GM21390 (cell line): ENCODE results near the gene DLL1.

Experiments used
- ATAC-seq: cut with Tn5 transposase; IDR thresholded peaks from one replicate; pipeline ENCODE4 v1.9.1; 2021; ENCODE audit not compliant: unreplicated experiment

The DLL1 gene

DNA sequence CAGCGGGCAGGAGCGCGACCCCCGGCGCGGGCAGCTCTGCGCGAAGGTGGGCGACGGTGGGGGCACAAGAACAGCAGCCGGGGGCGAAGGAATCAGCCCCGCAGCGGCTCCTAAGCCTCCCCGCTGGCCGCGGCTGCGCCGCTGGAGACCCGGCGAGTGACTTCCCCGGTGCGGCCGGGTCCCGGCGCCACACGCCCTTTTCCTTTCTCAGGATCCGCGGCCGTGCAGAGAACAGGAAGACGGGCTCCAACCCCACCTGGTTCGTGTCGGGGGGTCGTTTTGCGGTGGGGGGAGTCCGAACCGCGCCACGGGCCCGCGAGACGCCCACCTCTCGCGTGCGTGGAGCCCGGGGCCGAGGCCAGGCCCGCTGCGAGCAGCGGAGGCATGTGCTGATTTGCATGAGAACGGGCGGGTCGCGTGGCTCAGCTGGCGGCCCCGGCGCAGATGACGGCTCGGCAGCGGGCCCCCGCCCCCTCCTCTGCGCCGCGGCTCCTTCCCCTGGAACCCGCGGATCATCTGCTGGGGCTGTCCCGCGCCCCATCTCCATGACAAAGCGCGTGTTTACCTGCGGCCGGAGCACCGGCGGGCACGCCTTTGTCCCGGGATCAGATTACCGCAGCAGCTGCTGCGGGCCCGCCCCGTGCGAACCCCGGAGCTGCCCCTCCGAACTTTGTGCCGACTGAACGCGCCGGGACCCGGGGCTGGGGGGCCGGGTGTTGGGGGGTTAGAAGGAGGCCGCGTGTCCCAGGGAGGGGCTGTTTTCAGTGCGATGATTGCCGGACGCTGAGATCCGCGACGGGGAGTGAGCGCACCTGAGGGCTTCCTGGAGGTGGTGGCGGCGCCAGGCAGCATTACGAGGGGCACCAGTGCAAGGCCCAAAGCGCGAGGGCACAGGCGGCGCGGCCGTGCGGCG is 4.9 kb upstream of the DLL1 start:
- ATAC-seq: peak; percentile 53

DNA sequence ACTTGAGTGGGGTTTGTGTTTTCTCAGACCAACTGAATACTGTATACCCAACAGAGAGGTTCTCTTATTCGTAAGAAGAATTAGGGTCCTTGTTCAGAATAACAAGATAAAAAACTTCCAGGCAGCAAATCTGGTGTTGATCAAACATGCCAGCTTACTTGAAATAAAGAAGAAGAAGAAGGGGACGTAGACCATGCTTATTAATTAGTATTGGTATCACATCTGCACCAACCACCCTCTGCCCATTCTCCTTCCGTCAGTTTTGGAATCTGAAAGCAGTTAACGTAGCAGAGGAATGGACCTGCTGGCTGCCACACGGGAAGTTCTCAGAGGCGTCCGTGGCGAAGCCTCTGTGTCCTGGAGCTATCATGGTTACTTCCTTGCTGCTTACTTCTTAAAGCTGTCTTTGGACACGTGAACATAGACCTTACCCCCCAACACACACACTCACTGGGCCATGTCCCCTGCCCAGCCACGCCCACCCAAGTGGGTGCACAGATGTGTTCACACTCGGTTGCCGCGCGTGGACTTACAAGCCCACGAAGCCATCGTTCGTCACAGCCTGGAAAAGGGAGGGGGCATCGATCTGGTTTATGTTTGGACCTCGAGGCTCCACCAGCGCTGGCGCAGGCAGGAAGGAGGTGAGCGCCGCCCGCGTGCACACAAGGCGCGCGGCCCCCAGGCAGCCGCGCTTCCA is 4.1 kb upstream of the DLL1 start:
- no peak for ATAC-seq

DNA sequence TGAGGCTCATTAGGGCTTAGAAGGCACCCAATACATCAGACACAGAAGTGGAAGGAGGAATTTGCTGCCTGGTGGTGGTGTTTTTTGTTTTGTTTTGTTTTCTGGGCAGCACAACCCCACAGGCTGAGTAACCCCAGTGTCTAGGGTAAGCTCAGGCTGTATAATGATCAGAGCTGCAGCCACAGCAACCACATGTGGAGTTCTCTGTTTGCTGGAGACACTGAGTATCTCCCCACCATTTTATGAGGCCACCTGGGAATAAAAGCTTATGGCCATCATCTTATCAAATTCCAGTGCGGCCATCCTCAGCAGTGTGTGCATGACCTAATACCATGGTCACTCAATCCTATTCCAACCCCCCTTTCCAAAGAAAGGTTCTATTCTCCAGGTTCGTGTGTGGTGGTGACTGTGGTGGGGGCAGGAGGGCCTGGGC is 3.4 kb upstream of the DLL1 start:
- no peak for ATAC-seq

DNA sequence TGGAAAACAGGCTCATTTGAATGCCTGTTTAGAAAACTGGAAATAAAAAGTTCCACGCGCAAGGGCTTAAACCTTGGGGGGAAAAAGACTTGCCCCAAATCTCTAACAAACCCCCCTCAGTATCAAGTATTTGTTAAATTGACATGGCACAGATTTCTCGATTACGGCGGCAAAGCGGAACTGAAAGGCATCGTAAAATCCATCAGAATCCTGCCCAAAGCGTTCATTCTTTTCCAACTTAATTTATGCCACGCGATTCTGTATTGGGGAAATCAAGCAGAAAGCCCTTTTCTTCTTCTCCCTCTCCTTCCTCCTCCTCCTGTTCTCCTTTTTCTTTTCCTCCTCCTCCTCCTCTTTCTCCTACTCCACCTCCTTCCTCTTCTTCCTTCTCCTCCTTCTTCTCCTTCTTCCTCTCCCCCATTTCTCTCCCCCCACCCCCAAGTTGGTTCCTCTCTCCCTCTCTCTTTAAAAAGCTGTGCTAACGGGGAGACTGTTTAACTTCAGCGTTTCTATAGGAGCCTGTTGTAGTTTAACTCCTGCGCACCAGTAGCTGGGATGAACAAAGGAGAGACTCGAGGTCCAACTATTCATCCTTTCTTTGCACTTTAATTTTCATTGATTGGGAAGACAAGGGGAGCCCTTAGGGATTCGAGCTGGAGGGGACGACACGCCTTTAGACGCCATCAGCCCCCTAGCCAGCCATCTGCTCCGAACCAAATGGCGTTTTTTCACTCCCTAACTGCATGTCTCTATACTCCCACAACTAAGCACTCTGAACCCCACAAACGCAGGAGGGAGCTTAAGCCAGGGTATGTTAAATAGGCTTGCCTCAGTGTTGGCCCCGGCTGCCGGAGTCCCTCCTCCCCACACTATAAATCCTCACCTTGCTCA is 2.7 kb upstream of the DLL1 start:
- ATAC-seq: no peak

DNA sequence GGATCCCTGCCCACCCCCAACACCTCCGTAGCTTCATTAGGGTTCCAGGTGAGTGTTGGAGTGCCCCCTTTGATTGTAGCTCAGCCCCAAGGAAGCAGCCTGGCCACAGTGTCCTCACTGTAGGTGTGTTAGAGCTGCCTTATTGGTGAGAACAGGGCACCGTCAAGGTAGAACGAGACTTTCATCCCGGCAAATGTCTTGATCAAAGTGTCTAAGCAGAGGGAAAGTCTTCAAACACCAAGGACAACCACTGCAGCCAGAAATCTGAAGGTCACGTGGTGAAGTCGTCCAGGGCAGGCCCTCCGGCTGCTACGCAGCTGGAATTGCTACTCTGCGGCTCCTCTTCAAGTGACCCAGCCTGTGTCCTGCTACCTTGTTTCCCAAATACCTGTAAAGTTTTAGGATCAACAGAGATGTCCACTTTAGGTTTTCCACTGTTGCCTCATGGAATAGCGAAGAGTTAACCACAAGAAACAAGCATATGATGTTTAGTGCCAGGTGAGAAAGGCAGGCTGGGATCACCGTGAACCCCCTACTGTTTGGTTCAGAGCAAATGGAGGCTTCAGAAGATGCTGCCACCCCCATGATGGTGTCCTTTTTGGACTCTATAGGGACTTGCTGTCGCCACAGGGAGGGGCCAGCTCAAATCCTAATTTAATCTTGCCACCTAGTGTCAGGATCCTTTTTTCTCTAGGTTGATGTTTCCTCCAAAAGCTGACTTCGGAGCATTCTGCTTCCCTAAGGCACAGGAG is 1.7 kb upstream of the DLL1 start:
- no peak for ATAC-seq

DNA sequence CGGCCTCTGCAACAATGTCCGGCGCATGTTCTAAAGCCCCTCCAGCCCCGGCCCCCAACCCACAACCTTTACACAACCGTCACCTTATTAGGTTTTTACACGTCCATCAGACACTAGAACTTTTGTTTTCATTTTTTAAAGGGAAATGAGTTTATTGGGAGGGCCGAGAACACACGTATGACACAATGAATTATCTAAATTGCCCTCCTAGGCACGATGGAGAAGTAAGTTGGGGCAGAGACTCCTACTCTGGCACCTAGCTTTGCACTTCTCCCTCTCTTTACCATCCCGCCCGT is 1.2 kb upstream of the DLL1 start:
- ATAC-seq: no peak

DNA sequence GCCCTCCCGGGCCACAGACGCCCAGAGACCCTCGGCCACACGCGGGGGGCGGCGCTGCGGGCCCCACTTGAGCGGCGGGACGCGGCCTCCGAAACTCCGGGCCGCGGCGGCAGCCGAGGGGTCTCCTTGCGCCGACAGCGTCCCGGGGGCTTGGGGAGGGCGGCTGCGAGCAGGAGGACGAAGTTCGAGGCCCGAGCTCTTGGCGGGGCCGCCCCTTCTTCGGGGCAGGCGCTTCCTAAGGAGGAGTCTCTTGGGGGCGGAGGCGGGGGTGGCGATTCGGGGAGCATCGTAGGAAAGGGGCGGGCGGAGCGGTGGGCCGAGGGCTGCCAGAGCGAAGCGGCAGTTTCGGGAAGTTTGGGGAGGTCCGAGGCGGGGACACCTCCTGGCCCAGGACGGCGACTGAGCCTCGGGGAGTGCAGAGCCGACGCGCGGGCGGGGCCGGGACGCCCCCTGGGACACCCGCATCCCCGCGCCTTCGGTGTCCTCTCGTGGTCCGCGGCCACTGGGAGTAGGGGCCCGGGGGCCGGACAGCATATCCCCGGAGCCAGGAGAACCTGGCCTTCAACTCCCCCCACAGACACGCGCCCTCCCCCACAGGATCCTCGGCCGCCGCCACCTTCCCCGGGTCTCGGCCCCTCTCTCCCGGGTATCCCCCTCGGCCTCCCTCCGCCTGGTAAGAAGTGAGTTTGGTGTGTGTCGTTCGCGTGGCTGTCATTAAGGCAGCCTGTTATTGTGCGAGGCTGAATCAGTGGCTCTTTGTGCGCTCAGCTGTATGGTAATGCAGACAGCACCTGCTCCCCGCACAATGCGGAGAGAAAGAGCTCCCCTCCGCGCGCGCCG is 613 bp upstream of the DLL1 start:
- no peak for ATAC-seq

DNA sequence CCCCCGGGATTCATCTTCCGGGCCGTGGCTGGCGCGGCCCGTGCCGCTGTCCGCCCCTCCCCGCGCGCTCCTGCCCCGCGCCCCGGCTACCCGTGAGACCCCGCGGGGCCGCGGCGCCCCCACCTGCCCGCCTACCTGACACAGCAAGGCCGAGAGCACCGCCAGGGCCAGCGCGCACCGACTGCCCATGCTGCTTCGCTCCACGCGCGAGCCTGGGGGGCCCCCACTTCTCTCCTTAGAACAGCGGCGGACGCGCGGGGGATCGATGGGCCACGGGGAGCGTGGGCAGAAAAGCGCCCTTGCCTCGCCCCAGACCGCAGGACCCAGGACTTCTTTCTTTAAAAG is 955 bp downstream of the DLL1 start:
- ATAC-seq: no peak

DNA sequence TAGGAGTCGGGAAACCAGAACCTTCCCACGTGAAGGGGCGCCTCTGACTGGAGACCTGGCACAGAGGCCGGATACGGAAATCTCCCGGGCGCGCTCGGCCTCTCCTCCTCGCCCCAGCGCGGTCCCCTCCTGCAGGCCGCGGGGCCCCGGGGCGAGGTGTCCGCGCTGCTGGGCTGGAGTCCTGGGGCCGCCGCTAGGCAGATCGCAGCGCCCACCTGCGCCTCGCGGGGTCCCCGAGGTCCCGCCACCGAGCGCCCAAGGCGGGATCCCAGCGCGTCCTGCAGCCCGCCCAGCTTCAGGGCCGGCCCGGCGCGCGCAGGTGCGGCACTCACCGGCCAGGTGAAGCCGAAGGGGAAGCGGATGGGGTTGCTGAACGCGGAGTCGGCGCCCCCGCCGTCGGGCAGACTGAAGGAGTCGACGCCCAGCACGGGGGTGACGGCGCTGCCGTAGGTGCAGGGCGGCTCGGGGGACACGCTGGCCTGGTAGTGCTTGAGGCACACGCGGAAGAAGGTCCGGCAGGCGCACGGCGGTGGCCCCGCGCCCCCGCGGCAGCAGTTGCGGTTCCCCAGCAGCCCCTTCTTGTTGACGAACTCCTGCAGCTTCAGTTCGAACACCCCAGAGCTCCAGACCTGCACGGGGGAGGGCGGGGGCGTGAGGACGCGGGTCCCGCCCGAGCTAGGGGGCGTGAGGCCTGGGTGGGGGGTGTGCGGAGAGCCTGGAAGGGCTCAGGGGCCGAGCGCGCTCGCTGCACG is 1.5 kb downstream of the DLL1 start:
- no peak for ATAC-seq

DNA sequence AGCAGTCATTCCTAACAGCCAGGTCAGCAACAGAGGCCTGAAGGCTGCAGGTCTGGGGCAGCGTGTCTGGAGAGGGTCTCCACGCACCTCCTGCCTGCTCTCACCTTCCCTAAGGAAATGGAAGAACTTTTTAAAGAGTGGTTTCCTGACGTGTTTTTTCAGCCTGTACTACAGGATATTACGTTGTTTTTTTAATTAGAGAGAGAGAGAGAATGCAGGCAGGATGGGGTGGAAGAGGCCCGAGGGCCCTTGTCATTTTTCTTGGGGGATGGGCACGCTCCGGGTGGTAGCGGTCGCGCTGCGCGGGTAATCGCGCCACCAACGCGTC is 2.1 kb downstream of the DLL1 start:
- ATAC-seq: no peak

DNA sequence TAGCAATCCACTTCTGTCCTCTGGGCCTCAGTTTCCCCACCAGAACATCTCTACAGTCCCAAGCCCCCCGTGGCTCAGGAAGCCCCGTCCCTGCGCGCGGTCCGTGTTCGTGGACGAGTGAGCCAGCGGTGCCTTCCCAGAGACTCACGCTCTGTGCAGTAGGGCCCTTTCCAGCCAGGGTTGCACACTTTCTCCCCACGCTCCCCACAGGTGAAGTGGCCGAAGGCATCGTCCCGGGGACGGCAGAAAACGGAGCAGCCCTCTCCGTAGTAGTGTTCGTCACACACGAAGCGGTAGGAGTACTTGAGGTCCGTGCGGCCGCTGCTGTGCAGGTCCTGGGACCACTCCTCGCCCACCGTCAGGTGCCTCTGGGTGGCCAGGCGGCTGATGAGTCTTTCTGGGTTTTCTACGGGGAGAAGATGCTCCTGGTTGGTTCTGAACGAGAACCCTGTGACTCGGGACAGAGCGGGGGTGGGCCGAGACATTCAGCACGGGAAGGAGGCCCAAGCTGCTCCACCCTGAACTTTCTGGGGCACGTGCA is 2.7 kb downstream of the DLL1 start:
- no peak for ATAC-seq

DNA sequence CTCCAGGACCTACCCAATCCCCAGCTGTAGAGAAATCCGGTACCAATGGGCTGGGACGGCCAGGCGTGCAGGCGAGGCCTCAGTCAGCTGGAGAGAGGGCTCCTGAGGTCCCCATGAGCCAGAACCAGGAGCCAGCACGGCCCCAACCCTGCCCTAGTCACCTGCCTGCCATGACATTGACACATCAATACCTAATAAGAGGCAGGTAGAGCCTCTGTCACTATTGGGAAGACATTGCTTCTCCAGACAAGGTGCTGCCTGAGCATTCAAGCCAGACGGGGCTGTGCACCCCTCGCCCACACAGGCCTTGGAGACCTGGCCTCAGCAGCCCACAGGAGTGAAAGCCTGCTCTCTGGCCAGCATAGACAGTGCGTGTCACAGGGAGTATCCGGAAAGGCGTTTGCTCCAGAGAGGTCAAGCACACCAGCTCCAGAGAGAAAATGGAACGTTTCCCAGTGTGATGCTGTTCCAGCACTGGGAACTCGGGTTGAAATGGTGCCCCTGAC is 3.5 kb downstream of the DLL1 start:
- no peak for ATAC-seq

DNA sequence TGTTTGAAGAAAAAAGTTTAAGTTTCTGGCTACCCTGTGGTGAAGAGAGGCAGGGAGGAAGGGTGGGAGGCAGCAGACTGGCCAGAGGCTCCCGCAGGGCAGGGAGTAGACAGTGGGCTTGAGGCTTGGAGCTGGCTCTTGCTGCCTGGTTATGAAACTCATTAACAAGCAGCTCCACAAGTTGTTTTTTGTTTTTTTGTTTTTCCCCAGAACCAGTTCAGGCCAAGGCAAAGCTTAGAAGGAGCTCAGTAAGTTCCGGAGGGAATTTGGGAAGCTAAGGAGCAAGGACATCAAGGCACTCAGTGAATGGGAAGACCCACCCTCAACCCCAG is 4.0 kb downstream of the DLL1 start:
- no peak for ATAC-seq

DNA sequence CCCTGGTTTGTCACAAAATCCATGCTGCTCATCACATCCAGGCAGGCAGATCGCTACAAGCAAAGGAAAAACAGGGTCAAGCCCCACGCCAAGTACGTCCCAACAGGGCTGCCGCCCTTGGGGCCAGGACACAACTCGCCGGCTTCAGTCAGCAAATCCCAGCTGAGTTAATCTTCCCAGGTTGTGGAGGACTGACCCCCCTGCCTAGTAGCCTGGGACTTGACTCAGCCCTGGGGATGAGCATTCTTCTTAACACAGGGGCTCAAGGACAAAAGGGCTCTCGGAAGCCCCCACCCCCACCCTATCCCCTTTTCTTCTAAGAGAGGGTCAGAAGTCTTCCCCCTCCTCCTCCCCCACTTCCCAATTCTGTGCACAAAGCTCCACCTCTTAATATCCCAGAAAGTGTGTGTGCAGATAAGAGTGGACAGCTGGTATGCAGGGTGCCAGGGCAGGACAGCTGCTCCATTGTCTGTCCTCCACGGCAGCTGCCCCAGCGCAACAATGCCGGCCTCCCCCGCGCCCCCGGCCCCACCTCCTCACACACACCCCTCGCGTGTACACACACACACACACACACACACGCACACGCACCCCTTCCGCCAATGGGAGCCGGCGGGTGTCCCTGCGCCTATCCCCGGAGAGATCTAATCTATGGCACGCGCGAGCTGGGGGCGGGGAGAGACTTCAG is 4.5 kb downstream of the DLL1 start:
- ATAC-seq: no peak

DNA sequence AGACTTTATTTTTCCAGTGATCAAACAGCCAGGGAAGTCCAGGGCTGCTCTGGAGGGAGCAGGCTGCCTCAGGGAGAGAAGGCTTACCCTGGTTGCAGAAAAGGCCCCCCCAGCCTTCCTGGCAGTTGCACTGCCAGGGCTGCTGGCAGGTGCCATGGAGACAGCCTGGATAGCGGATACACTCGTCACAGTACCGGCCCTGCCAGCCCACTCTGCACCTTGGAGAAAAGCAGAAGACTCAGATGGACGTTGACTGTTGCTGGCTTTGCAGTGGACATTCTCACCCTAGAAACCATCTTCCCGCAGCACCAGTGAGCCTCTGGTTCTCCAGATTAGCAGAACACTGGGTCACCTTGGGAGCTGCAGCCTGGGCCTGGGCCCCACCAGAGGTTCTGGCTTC is 5.4 kb downstream of the DLL1 start:
- ATAC-seq: no peak

DNA sequence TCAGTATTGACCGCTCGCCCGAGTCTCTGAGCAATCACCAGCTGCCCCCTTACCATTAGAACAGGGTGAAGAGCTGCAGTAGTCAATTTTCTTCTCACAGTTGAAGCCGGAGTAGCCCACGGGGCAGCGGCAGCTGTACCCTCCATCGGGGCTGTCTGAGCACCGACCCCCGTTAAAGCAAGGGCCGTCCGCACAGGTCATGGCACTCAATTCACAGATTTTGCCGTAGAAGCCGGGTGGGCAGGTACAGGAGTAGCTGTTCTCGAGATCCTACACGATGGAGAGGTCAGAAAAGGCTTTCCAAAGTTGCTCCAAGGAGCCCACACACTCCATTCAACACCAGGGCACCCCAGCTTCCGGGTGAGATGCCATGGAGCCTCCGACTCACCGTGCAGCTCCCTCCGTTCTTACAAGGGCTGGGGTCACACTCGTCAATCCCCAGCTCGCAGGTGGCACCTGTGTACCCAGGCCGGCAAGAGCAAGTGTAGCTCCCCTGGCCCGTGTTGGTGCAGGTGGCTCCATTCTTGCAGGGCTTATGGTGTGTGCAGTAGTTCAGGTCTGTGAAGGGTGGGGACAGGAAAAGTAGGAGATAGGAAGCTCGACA is 5.9 kb downstream of the DLL1 start:
- no peak for ATAC-seq

DNA sequence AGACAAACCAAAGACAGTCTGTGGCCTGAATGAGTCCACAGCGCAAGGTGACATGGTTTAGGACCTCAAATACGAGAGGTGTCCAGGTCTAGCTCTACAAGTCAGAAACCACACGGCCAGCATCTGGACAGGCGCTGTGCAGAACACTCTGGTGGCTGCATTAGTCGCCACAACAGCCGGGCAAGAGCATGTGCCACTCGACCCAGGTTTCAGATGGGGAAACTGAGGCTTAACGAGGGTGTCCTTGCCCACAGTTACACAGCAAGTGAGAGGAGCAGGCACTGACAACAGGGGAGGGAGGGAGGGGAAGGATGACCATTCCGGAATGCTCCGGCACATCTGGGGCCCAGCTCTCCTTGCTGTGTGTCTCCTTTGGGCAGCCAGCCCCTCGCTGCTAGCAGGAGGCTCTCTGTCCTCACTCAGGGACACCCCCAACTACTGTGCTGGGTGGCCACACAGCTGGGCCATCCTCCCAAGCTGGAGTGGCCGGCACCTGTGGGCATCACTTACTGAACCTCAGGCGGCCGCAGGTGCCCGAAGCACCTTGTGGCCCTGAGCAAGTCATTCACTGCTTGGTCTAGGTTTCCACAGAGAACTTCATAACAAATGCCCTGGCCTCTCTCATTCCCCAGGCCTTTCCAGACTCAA is 6.6 kb downstream of the DLL1 start:
- no peak for ATAC-seq
